ENCODE results near the gene CTRB2. TPM values are rescaled to one million over a fixed set of nuclear protein-coding genes. Genes with fewer than 3 reads are reported as not detected.

Gene CTRB2
- total RNA-seq, 1 donor from 2014 or later: not detected

- no peak for DNase-seq (ENCODE audit: low read depth)
- Histone ChIP-seq H3K36me3 (ENCODE audit: control insufficient read depth, insufficient read depth, low read length) (no peaks in the 10 kb centered on the region), H3K27me3 (ENCODE audit: control insufficient read depth, insufficient read depth, low read length) (no peaks in the 10 kb centered on the region), H3K4me3 (ENCODE audit: low read depth, low read length) (no peak overlapping the region)
- no peak for FAIRE-seq
- TF ChIP-seq, protein P1, sequence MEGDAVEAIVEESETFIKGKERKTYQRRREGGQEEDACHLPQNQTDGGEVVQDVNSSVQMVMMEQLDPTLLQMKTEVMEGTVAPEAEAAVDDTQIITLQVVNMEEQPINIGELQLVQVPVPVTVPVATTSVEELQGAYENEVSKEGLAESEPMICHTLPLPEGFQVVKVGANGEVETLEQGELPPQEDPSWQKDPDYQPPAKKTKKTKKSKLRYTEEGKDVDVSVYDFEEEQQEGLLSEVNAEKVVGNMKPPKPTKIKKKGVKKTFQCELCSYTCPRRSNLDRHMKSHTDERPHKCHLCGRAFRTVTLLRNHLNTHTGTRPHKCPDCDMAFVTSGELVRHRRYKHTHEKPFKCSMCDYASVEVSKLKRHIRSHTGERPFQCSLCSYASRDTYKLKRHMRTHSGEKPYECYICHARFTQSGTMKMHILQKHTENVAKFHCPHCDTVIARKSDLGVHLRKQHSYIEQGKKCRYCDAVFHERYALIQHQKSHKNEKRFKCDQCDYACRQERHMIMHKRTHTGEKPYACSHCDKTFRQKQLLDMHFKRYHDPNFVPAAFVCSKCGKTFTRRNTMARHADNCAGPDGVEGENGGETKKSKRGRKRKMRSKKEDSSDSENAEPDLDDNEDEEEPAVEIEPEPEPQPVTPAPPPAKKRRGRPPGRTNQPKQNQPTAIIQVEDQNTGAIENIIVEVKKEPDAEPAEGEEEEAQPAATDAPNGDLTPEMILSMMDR (IDR thresholded peaks at IDR 0.05; ENCODE audit: insufficient read depth, low read length, severe bottlenecking): no peak
These were observed 2.6 kb downstream of the CTRB2 start for GRCh38 chr16:75204410-75204758.

GRCh38 chr16:75203667-75204409, 3.1 kb downstream of the CTRB2 start:
- no peak for FAIRE-seq
- no peaks in the 10 kb centered on the region for H3K36me3 ChIP-seq (ENCODE audit: control insufficient read depth, insufficient read depth, low read length)
- TF ChIP-seq, protein P1 (IDR thresholded peaks at IDR 0.05; ENCODE audit: insufficient read depth, low read length, severe bottlenecking): no peak
- H3K4me3 ChIP-seq (ENCODE audit: low read depth, low read length): no peak overlapping the region
- no peaks in the 10 kb centered on the region for H3K27me3 ChIP-seq (ENCODE audit: control insufficient read depth, insufficient read depth, low read length)
- DNase-seq (ENCODE audit: low read depth): no peak

GRCh38 chr16:75203096-75203495, 3.9 kb downstream of the CTRB2 start:
- TF ChIP-seq, protein P1 (IDR thresholded peaks at IDR 0.05; ENCODE audit: insufficient read depth, low read length, severe bottlenecking): no peak
- DNase-seq (ENCODE audit: low read depth) (no peak), FAIRE-seq (no peak)
- Histone ChIP-seq H3K4me3 (ENCODE audit: low read depth, low read length) (no peak overlapping the region), H3K36me3 (ENCODE audit: control insufficient read depth, insufficient read depth, low read length) (no peaks in the 10 kb centered on the region), H3K27me3 (ENCODE audit: control insufficient read depth, insufficient read depth, low read length) (no peaks in the 10 kb centered on the region)

DNA sequence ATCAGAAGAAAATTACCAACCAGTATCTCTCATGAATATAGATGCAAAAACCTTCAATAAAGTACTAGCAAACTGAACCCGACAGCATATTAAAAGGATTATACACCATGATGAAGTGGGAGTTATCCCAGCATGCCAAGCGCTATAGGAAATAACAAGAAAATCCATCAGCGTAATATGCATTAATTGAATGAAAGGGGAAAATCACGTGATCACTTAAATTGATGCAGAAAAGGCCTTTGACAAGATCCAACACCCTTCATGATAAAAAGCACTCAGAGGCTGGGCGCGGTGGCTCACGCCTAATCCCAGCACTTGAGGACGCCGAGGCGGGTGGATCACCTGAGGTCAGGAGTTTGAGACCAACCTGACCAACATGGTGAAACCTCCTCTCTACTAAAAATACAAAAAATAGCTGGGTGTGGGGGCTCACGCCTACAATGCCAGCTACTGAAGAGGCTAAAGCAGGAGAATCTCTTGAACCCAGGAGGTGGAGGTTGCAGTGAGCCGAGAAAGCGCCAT, 4.8 kb downstream of the CTRB2 start:
- TF ChIP-seq, protein P1 (IDR thresholded peaks at IDR 0.05; ENCODE audit: insufficient read depth, low read length, severe bottlenecking): no peak
- peaks cover 4% of the 10 kb centered on the region for H3K27me3 ChIP-seq (ENCODE audit: control insufficient read depth, insufficient read depth, low read length)
- FAIRE-seq (no peak), DNase-seq (ENCODE audit: low read depth) (no peak)
- H3K36me3 ChIP-seq (ENCODE audit: control insufficient read depth, insufficient read depth, low read length): no peaks in the 10 kb centered on the region
- H3K4me3 ChIP-seq (ENCODE audit: low read depth, low read length): no peak overlapping the region

DNA sequence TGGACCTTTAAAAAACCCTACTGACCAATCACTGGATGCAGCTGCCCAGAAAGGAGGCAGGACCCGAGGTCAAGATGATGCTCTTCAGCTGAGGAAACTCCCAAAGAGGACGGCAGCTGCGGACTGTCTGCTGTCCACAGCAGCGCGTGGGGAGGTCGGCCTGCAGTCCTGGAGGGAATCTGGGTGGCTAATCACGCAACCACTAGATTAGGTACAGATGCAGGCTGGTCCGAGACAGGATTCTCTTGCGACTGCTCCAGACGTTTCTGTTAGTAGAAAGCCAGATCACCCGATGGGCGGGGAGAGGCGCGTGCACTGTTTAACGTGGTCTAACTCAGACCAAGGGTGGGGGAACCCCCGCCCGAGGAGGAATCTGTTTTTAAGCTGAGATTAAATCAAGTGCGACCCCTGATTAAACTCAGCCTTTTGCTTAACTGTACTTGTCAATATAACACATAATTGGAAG, 8.8 kb downstream of the CTRB2 start:
- DNase-seq (ENCODE audit: low read depth) (no peak), FAIRE-seq (no peak)
- H3K36me3 ChIP-seq (ENCODE audit: control insufficient read depth, insufficient read depth, low read length): no peaks in the 10 kb centered on the region
- peaks cover 4% of the 10 kb centered on the region for H3K27me3 ChIP-seq (ENCODE audit: control insufficient read depth, insufficient read depth, low read length)
- H3K4me3 ChIP-seq (ENCODE audit: low read depth, low read length): no peak overlapping the region
- TF ChIP-seq, protein P1 (IDR thresholded peaks at IDR 0.05; ENCODE audit: insufficient read depth, low read length, severe bottlenecking): no peak

All from bronchial epithelial cell (primary cell).